ENCODE results near the gene SEPTIN5.

Gene SEPTIN5

GRCh38 chr22:19746726-19747125 lies 32.4 kb downstream of the SEPTIN5 start:
- in situ Hi-C loops (cut with HindIII; ENCODE audit: low sequenced_read_pairs) = no loop called here

GRCh38 chr22:19747551-19747950 lies 33.2 kb downstream of the SEPTIN5 start:
- in situ Hi-C loops (cut with HindIII; ENCODE audit: low sequenced_read_pairs) = no loop called here

- in situ Hi-C loops (cut with HindIII; ENCODE audit: low sequenced_read_pairs) = no loop called here
These were observed 33.8 kb downstream of the SEPTIN5 start for GRCh38 chr22:19748139-19748538.

- in situ Hi-C loops (cut with HindIII; ENCODE audit: low sequenced_read_pairs) = no loop called here
These were observed 34.8 kb downstream of the SEPTIN5 start for GRCh38 chr22:19748991-19749664.

- in situ Hi-C loops (cut with HindIII; ENCODE audit: low sequenced_read_pairs) = no loop called here
These were observed 35.6 kb downstream of the SEPTIN5 start for GRCh38 chr22:19749876-19750275.

- in situ Hi-C loops (cut with HindIII; ENCODE audit: low sequenced_read_pairs) = no loop called here
These were observed 36.5 kb downstream of the SEPTIN5 start for GRCh38 chr22:19750507-19751490.

GRCh38 chr22:19751497-19752245 lies 37.4 kb downstream of the SEPTIN5 start:
- in situ Hi-C loops (cut with HindIII; ENCODE audit: low sequenced_read_pairs) = no loop called here

- in situ Hi-C loops (cut with HindIII; ENCODE audit: low sequenced_read_pairs) = no loop called here
These were observed 39.0 kb downstream of the SEPTIN5 start for GRCh38 chr22:19753090-19753842.

DNA sequence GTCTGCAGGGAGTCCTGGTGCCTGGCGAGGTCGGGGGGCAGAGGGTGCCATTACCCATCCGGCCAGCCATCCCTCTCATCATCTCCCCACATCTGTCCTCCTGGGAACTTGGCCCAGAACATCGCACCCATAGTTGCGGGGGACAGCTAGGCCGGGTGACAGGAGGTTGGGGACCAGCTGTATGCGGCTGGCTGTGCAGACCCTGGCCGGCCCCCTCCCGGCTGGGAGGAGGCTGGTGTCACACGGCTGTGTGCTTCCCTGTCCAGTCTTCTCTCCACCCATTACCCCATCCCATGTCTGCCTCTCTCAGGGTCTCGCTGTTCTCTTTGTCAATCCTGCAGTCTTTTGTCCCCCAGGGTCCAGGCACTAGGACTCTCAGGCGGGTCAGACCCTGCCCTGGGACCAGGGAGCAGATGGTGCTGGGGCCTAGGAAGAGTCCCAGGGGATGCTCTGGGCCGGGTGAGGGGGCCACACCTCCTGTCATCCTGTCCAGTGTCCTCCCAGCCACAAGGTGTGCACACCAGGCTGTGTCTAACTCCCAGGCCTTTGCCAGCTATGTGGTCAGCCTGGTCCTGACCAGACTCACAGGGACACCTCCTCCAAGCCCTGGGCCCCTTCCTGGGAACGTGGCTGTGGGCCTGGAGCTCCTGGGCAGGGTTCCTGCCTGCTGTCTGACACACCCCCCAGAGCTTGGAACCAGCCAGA lies 39.8 kb downstream of the SEPTIN5 start:
- in situ Hi-C loops (cut with HindIII; ENCODE audit: low sequenced_read_pairs) = no loop called here

- in situ Hi-C loops (cut with HindIII; ENCODE audit: low sequenced_read_pairs) = loop anchor here (5.0 kb wide), 2 partner anchors 78 to 168 kb away; no protein-coding TSS in a partner anchor
These were observed 40.4 kb downstream of the SEPTIN5 start for GRCh38 chr22:19754701-19755144.

DNA sequence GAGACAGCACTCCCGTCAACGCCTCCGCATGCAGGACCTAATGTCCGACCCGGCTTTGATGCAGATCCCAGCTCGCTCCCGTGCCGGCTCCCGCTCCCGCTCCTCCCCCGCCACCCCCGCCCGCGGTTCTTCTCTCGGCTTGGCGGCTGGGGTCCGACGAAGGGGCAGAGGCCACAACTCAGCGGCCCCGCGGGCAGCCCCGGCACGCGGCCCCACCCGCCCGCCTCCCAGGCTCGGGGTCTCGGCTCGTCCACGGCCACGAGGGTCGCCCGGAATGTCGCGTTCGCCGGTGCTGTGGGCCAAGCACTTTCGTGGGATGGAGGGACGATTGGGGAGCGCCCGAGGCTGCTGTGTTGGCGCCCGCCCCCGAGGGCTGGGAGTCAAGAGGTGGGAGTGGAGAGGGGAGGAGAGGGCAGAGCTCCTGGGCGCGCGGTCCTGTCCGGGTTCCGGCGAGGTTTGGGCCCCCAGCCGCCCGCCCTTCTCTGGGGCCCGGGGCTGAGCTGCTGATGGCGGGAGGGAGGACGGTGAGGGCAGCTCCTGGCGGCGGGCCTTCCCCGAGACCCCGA lies 40.9 kb downstream of the SEPTIN5 start:
- in situ Hi-C loops (cut with HindIII; ENCODE audit: low sequenced_read_pairs) = loop anchor here (5.0 kb wide), 2 partner anchors 77 to 167 kb away; no protein-coding TSS in a partner anchor

- in situ Hi-C loops (cut with HindIII; ENCODE audit: low sequenced_read_pairs) = loop anchor here (5.0 kb wide), 2 partner anchors 76 to 166 kb away; no protein-coding TSS in a partner anchor
These were observed 41.5 kb downstream of the SEPTIN5 start for GRCh38 chr22:19755722-19756287.

- in situ Hi-C loops (cut with HindIII; ENCODE audit: low sequenced_read_pairs) = loop anchor here (5.0 kb wide), 2 partner anchors 76 to 166 kb away; no protein-coding TSS in a partner anchor
These were observed 42.2 kb downstream of the SEPTIN5 start for GRCh38 chr22:19756288-19757128.

- in situ Hi-C loops (cut with HindIII; ENCODE audit: low sequenced_read_pairs) = loop anchor here (5.0 kb wide), 2 partner anchors 75 to 165 kb away; no protein-coding TSS in a partner anchor
These were observed 43.1 kb downstream of the SEPTIN5 start for GRCh38 chr22:19757140-19757984.

DNA sequence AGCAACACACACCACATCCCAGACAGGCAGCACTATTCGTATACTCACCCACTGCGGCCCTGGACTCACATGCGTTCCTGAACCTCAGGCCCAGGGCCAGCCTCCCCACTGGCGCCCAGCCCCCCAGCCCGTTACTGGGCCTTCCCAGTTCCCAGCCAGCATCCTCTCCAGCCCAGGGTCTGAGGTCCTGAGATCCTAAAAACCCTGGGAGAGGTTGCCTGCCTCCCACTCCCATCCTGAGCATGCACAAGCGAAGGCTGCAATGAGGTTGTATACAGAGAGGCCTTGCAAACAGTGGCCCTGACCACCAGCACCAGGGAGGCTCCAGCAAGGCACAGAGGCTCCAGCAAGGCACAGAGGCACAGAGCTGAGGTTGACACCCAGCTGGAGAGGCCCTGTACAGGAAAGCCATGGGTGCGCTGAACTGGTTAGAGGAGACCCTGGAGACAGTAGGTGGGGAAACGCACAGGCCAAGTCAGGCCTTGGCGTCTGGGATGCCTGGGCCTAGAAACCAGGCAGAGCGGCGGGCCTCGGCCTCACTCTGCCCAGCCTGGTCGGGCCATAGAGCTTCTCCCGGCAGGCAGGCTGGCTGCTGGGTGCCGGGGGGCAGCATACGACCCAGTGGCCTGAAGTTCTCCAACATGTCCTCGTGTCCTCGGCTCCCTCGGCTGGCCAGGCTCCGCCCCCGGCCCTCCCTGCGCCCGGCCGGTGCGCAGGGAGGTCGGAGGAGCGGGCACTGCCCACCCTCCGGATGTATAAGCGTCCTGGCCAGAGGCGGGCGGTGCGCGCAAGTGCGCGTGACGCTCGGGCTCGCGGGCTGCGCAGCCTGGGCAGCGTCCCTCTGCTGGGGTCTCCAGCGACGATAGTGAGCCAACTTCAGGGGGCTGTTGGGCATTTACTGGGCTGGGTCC lies 43.9 kb downstream of the SEPTIN5 start:
- in situ Hi-C loops (cut with HindIII; ENCODE audit: low sequenced_read_pairs) = loop anchor here (5.0 kb wide), 2 partner anchors 74 to 164 kb away; no protein-coding TSS in a partner anchor
